Natural killer cell (primary cell): Measurements from ENCODE around the gene PLEKHF1. TPM values are rescaled to one million over a fixed set of nuclear protein-coding genes. Genes with fewer than 3 reads are reported as not detected.
"Not testable (repeated sequence)": the region's sequence is repeated elsewhere in the genome, so short reads cannot be mapped to it uniquely, and the experiment has no call there.

Experiments used
- ATAC-seq, 3 donors: fragments of 150-1000 bp in 2 of 3; fragments of 200-7000 bp in 1 of 3; cut with Tn5 transposase; 1 replicate in 1 of 3; 2 replicates in 2 of 3; pipeline ENCODE4 v1.10.0; 2021; ENCODE audit warnings: mild to moderate bottlenecking in 2 of 3, moderate library complexity in 2 of 3
- DNase-seq, 2 donors: peaks; one replicate each; pipeline versions ENCODE4 v3.0.0 to v3.0.0-alpha.2; 2013 to 2021; ENCODE audit warnings: mixed read lengths in 1 of 2
- H3K27ac ChIP-seq: one replicate; pipeline ENCODE4 v1.5.1; 2013; ENCODE audit warnings: mild to moderate bottlenecking, low read length
- H3K27me3 ChIP-seq: one replicate; pipeline ENCODE4 v1.6.1; 2013; ENCODE audit warnings: low read length; ENCODE audit not compliant: control insufficient read depth, insufficient read depth
- H3K36me3 ChIP-seq: one replicate; pipeline ENCODE4 v1.6.1; 2013; ENCODE audit warnings: low read length; ENCODE audit not compliant: control insufficient read depth, insufficient read depth
- H3K4me1 ChIP-seq: one replicate; pipeline ENCODE4 v1.6.1; 2013; ENCODE audit warnings: low read length; ENCODE audit not compliant: control insufficient read depth, insufficient read depth
- H3K4me3 ChIP-seq: one replicate; pipeline ENCODE4 v1.5.1; 2013; ENCODE audit warnings: low read length
- H3K9me3 ChIP-seq: one replicate; pipeline ENCODE4 v1.6.1; 2013; ENCODE audit warnings: low read length; ENCODE audit not compliant: control insufficient read depth, insufficient read depth
- H3K27ac Mint-ChIP-seq, 2 donors: one replicate each; pipeline ENCODE4 v1.8.0; 2022; ENCODE audit warnings: mild to moderate bottlenecking in 2 of 2, mixed read lengths in 2 of 2, moderate library complexity in 1 of 2
- H3K27me3 Mint-ChIP-seq, 2 donors: one replicate each; pipeline ENCODE4 v1.8.0; 2022; ENCODE audit warnings: low read depth in 2 of 2, mixed read lengths in 2 of 2
- H3K36me3 Mint-ChIP-seq: one replicate; pipeline ENCODE4 v1.8.0; 2022; ENCODE audit warnings: mixed read lengths
- H3K4me1 Mint-ChIP-seq, 2 donors: one replicate each; pipeline ENCODE4 v1.8.0; 2022; ENCODE audit warnings: mixed read lengths in 2 of 2
- H3K4me3 Mint-ChIP-seq: one replicate; pipeline ENCODE4 v1.8.0; 2022; ENCODE audit warnings: mild to moderate bottlenecking, moderate library complexity, mixed read lengths
- H3K9me3 Mint-ChIP-seq, 2 donors: one replicate each; pipeline ENCODE4 v1.8.0; 2022; ENCODE audit warnings: mixed read lengths in 2 of 2
- CTCF ChIP-seq: fragments of 200-600 bp; IDR thresholded peaks from one replicate; pipeline ENCODE4 v1.8.0; 2022; ENCODE audit warnings: antibody characterized with exemption
- WGBS: methylation state at CpG from one replicate; pipeline ENCODE4 v1.1.7; 2013; ENCODE audit warnings: missing lambda C conversion rate; ENCODE audit not compliant: insufficient coverage; 5-methylcytosine and 5-hydroxymethylcytosine counted together
- intact Hi-C: fragments of 100-400 bp; cut with micrococcal nuclease; formaldehyde crosslinking; loops from one replicate; pipeline ENCODE4 v1.14.2; 2022
- total RNA-seq, 4 donors: library from RNA; stranded (reverse); fragments of 120-200 nt in 1 of 4; gene quantifications; one replicate each; pipeline versions ENCODE4 v1.2.3 to v1.2.4, GENCODE V29; 2013 to 2022

Gene PLEKHF1
- total RNA-seq, 3 donors from 2014 or later (not counting 1 experiment from before 2014, with no cell fraction given), result 53.0 to 81.8 (median 53.8) TPM

GRCh38 chr19:29670255-29670654 is 5.0 kb downstream of the PLEKHF1 start:
- intact Hi-C loops, result loop anchor here (2.0 kb wide), 1 partner anchor 17 kb away; no protein-coding TSS in a partner anchor
- peak in 1 of 2 donors; percentile 6 for DNase-seq
- H3K4me3 ChIP-seq, result no peak overlapping the region
- WGBS, result 85% methylated on average over 5 of the region's 5 CpGs
- H3K27ac ChIP-seq, result peak overlapping the region; percentile 96
- no peaks in the 10 kb centered on the region for H3K27me3 ChIP-seq
- no peaks in the 10 kb centered on the region for H3K9me3 Mint-ChIP-seq
- TF ChIP-seq CTCF, result no peak
- H3K36me3 Mint-ChIP-seq, result no peaks in the 10 kb centered on the region
- no peak for ATAC-seq
- H3K4me1 Mint-ChIP-seq, result peaks cover 74 to 76% of the 10 kb centered on the region in 2 donors
- peaks cover 98% of the 10 kb centered on the region for H3K4me1 ChIP-seq
- peak overlapping the region; percentile 94 to 98 for H3K27ac Mint-ChIP-seq
- H3K36me3 ChIP-seq, result peaks cover 20% of the 10 kb centered on the region
- no peaks in the 10 kb centered on the region for H3K27me3 Mint-ChIP-seq
- peak overlapping the region; percentile 91 for H3K4me3 Mint-ChIP-seq
- H3K9me3 ChIP-seq, result no peaks in the 10 kb centered on the region

DNA sequence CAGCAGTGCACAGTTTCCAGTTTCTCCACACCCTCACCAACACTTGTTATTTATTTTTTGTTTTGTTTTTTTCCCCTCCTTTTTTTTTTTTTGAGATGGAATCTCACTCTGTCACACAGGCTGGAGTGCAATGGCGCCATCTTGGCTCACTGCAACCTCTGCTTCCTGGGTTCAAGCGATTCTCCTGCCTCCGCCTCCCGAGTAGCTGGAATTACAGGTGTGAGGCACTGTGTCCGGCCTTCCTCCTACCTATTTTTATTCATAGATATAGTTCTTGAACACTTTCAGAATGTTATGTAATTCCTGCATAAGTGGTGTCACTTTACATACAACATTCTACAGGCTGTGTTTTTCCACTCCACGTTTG is 5.7 kb downstream of the PLEKHF1 start:
- not testable (repeated sequence) for H3K27me3 Mint-ChIP-seq, H3K27me3 ChIP-seq, H3K9me3 ChIP-seq, ATAC-seq, H3K9me3 Mint-ChIP-seq, H3K36me3 Mint-ChIP-seq, DNase-seq
- Histone ChIP-seq H3K4me3 (peak overlapping the region; percentile 8), H3K36me3 (peaks cover 27% of the 10 kb centered on the region), H3K27ac (peak overlapping the region; percentile 96), H3K4me1 (peaks cover 100% of the 10 kb centered on the region)
- Mint-ChIP-seq H3K27ac (peak overlapping the region; percentile 94 to 98), H3K4me3 (peak overlapping the region; percentile 91), H3K4me1 (peaks cover 74 to 83% of the 10 kb centered on the region in 2 donors)
- WGBS, result 58% methylated on average over 5 of the region's 6 CpGs
- intact Hi-C loops, result loop anchor here (1.0 to 2.0 kb wide), 3 partner anchors 9 to 61 kb away; no protein-coding TSS in a partner anchor

DNA sequence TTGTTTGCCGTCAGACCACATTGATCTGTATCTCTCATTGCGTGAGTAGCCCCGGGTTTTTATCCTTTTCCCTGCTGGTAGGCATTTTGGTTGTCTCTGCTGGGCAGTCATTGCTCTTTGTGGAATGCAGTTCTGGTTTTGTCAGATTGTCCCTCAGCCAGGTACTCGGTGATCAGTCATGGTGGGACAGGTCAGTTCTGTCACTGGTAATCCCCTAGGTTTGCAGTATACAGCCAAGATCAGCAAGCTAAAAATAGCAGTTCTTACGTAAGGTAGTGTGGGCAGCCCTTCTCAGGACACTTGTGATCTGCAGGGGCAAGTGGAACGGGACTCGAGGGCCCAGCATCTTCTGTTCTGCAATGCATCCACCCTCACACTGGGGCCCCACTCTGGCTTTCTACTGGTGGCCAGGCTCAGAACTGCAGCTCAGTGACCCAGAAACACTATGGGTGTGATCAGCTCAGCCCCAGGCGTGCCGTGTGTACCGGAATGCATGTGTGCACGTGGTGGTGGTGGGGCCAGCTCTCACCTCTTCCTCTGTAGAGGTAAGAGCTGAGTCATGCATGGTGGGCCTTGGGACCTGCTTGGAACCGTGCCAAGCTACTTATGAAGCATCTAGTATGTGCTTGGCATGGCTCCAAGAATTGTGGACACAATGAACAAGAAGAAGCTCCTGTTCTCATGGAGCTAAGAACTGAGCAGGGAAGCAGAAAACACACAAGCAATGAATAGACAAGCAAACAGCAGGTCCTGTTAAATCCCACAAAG is 6.3 kb downstream of the PLEKHF1 start:
- peaks cover 100% of the 10 kb centered on the region for H3K4me1 ChIP-seq
- no peaks in the 10 kb centered on the region for H3K27me3 ChIP-seq
- TF ChIP-seq CTCF, result peak; percentile 77
- ATAC-seq (peak; percentile 71 to 86 (median 71)), DNase-seq (peak; percentile 81 to 93)
- Mint-ChIP-seq H3K4me3 (peak overlapping the region; percentile 91), H3K36me3 (no peaks in the 10 kb centered on the region), H3K4me1 (peaks cover 75 to 85% of the 10 kb centered on the region in 2 donors), H3K9me3 (no peaks in the 10 kb centered on the region), H3K27me3 (no peaks in the 10 kb centered on the region), H3K27ac (peak overlapping the region; percentile 94 to 98)
- H3K4me3 ChIP-seq, result peak overlapping the region; percentile 8
- H3K36me3 ChIP-seq, result peaks cover 31% of the 10 kb centered on the region
- H3K9me3 ChIP-seq, result no peaks in the 10 kb centered on the region
- H3K27ac ChIP-seq, result peak overlapping the region; percentile 96
- WGBS, result 13% methylated on average over 12 of the region's 12 CpGs
- intact Hi-C loops, result loop anchor here (1.0 to 2.0 kb wide), 4 partner anchors 9 to 61 kb away; no protein-coding TSS in a partner anchor

DNA sequence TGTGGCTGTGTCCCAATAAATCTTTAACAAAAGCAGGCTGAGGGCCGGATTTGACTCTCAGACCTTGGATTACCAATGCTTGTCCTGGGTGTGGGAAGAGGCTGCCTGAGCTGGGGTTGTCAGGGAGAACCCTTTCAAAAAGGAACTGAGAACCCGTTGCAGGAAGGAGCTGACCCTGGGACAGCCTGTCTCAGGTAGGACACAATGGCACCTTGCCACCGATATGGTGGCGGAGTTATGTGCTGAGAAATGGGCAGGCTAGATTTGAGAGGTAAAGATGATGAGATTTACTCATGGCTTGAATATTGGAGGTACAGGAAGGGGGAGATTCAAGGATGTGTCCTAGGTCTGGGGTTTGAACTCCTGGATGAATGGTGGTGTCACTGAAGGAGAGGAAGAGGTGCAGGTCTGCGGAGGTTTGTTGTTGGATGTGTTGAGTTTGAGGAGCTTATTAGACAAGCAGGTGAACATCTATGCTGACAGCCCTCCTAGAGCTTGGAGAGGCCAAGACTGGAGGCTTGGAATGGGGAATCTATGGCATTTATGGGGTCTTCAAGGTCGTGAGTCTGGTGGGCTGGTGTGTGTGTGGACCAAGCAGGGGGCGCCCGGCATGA is 7.2 kb downstream of the PLEKHF1 start:
- no peaks in the 10 kb centered on the region for H3K9me3 ChIP-seq
- no peak for TF ChIP-seq CTCF
- H3K27ac Mint-ChIP-seq, result peak overlapping the region; percentile 94 to 98
- H3K36me3 Mint-ChIP-seq, result no peaks in the 10 kb centered on the region
- H3K4me3 ChIP-seq, result peak overlapping the region; percentile 11
- DNase-seq (peak in 1 of 2 donors; percentile 51), ATAC-seq (no peak)
- no peaks in the 10 kb centered on the region for H3K27me3 Mint-ChIP-seq
- H3K36me3 ChIP-seq, result peaks cover 37% of the 10 kb centered on the region
- H3K9me3 Mint-ChIP-seq, result no peaks in the 10 kb centered on the region
- H3K4me3 Mint-ChIP-seq, result peak overlapping the region; percentile 91
- H3K4me1 Mint-ChIP-seq, result peaks cover 75 to 85% of the 10 kb centered on the region in 2 donors
- intact Hi-C loops, result loop anchor here (2.0 kb wide), 1 partner anchor 40 kb away; no protein-coding TSS in a partner anchor
- H3K4me1 ChIP-seq, result peaks cover 100% of the 10 kb centered on the region
- H3K27ac ChIP-seq, result peak overlapping the region; percentile 96
- 58% methylated on average over 8 of the region's 8 CpGs for WGBS
- H3K27me3 ChIP-seq, result no peaks in the 10 kb centered on the region
